ENCODE measurements around the gene GJB6. TPM values are rescaled to one million over a fixed set of nuclear protein-coding genes. Genes with fewer than 3 reads are reported as not detected.
A peak's percentile ranks its signal among the peaks of the same experiment; 100 is the strongest.

The GJB6 gene
- total RNA-seq, 6 experiments from 2014 or later: not detected

DNA sequence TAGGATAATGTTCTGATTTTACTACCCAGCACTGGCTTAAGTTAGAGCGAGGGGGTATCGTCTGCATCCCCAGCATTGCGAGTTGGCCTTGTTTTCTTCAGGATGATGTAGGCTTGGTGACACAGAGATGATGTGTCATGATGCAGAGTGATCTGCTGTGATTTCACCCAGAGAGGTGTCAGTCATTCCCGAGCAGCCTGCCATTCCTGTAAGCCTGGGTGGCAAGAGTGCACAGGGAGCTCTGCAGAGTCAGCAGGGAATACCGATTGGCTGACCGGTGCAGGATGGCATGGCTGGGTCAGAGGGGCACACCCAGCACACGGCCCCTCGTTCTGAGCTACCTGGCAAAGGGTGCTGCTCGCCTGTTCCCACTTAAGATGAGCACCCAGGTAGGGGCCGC, 15.8 kb upstream of the GJB6 start:
- ATAC-seq (no peak), DNase-seq (no peak)
- no peaks in the 10 kb centered on the region for H3K4me1 ChIP-seq
- H3K9me3 ChIP-seq: no peaks in the 10 kb centered on the region
- TF ChIP-seq POLR2A (IDR thresholded peaks at IDR 0.05): no peak
- TF ChIP-seq CTCF (IDR thresholded peaks at IDR 0.05): no peak
- no peaks in the 10 kb centered on the region for H3K36me3 ChIP-seq
- H3K4me3 ChIP-seq: no peak overlapping the region
- 90% methylated on average over 2 of the region's 10 CpGs for WGBS (ENCODE audit: insufficient coverage, low coverage, low lambda C conversion rate, missing lambda C conversion rate)
- no peak overlapping the region for H3K27ac ChIP-seq
- no peaks in the 10 kb centered on the region for H3K27me3 ChIP-seq
- intact Hi-C loops (cut with DNase I): no loop called here

DNA sequence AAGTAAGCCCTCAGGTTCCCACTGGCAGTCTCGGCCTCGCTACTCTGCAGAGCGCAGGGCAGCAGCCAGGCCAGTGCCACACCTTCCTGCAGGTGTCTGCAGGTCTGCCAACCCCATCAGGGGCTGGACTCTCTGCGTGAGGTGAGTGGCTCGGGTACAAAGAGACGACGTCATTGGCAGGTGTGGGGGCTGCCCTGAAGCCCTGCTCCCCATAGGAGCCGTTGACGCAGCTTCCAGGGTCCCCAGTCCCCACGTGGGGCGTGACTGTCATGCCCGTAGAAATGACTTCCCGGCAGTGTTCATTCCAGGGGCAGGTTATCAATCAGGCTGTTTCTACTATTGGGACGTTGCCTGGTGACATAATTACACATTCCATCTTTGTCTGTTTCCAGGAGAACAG, 15.3 kb upstream of the GJB6 start:
- H3K27me3 ChIP-seq: no peaks in the 10 kb centered on the region
- intact Hi-C loops (cut with DNase I): no loop called here
- no peaks in the 10 kb centered on the region for H3K9me3 ChIP-seq
- H3K4me3 ChIP-seq: no peak overlapping the region
- DNase-seq (no peak), ATAC-seq (peak in 1 of 4 donors; percentile 24)
- no peak overlapping the region for H3K27ac ChIP-seq
- H3K4me1 ChIP-seq: no peaks in the 10 kb centered on the region
- H3K36me3 ChIP-seq: no peaks in the 10 kb centered on the region
- WGBS (ENCODE audit: insufficient coverage, low coverage, low lambda C conversion rate, missing lambda C conversion rate): 51% methylated on average over 7 of the region's 14 CpGs
- TF ChIP-seq POLR2A (IDR thresholded peaks at IDR 0.05): no peak

DNA sequence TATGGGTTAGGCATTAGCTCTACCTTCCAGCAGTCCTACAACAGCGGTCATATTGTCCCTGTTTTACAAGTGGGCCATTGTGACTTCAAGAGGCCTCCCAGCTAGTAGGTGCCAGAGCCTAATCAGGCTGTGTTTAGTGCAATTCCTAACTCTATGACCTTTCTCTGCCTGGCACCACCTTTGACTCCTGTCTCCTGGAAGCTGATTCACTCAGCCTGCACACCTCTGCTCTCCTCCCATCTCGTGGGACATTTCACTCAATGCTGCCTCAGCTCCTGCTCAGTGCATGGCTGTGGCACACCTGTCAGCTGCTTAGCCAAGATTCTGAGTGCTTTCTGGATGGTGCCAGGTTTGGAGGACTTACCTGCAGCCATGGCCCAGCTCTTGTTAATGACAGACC, 9.5 kb upstream of the GJB6 start:
- no peak overlapping the region for H3K27ac ChIP-seq
- H3K4me3 ChIP-seq: no peak overlapping the region
- no peaks in the 10 kb centered on the region for H3K9me3 ChIP-seq
- peaks cover 0 to 3% (median 0%) of the 10 kb centered on the region in 4 donors for H3K4me1 ChIP-seq
- DNase-seq (no peak), ATAC-seq (peak in 3 of 4 donors; percentile 16 to 80 (median 72))
- H3K27me3 ChIP-seq: no peaks in the 10 kb centered on the region
- intact Hi-C loops (cut with DNase I): no loop called here
- WGBS (ENCODE audit: insufficient coverage, low coverage, low lambda C conversion rate, missing lambda C conversion rate): 63% methylated on average over 1 of the region's 2 CpGs
- TF ChIP-seq CTCF (IDR thresholded peaks at IDR 0.05): no peak
- no peak for TF ChIP-seq POLR2A (IDR thresholded peaks at IDR 0.05)
- no peaks in the 10 kb centered on the region for H3K36me3 ChIP-seq

- 48% methylated on average over 4 of the region's 6 CpGs for WGBS (ENCODE audit: insufficient coverage, low coverage, low lambda C conversion rate, missing lambda C conversion rate)
- Histone ChIP-seq H3K36me3 (no peaks in the 10 kb centered on the region), H3K27ac (no peak overlapping the region), H3K27me3 (no peaks in the 10 kb centered on the region), H3K4me1 (peaks cover 0 to 3% (median 0%) of the 10 kb centered on the region in 4 donors), H3K9me3 (no peaks in the 10 kb centered on the region), H3K4me3 (no peak overlapping the region)
- peak; percentile 77 to 94 (median 84) for ATAC-seq
- TF ChIP-seq CTCF (IDR thresholded peaks at IDR 0.05): no peak
- no peak for TF ChIP-seq POLR2A (IDR thresholded peaks at IDR 0.05)
- intact Hi-C loops (cut with DNase I): no loop called here
- peak in 2 of 3 donors; percentile 61 to 72 for DNase-seq
Observed at GRCh38 chr13:20239748-20240147, 7.6 kb upstream of the GJB6 start.

GRCh38 chr13:20232556-20233277, 598 bp upstream of the GJB6 start:
- no peaks in the 10 kb centered on the region for H3K27me3 ChIP-seq
- ATAC-seq: peak in 1 of 4 donors; percentile 31
- intact Hi-C loops (cut with DNase I): no loop called here

More at GRCh38 chr13:20232556-20233277, 598 bp upstream of the GJB6 start:
- TF ChIP-seq CTCF (IDR thresholded peaks at IDR 0.05): no peak
- no peak for TF ChIP-seq POLR2A (IDR thresholded peaks at IDR 0.05)
- WGBS (ENCODE audit: insufficient coverage, low coverage, low lambda C conversion rate, missing lambda C conversion rate): 87% methylated on average over 6 of the region's 25 CpGs
- Histone ChIP-seq H3K9me3 (no peaks in the 10 kb centered on the region), H3K4me1 (peaks cover 0 to 7% (median 0%) of the 10 kb centered on the region in 4 donors), H3K4me3 (peak overlapping the region in 2 of 3 donors; percentile 39 to 47), H3K36me3 (no peaks in the 10 kb centered on the region), H3K27ac (no peak overlapping the region)
- DNase-seq: no peak
